ENCODE results near the gene TLCD2. TPM values are rescaled to one million over a fixed set of nuclear protein-coding genes. Genes with fewer than 3 reads are reported as not detected.

The TLCD2 gene
- total and polyA plus RNA-seq, 2 of the 13 experiments (the other 11 are each of a cell fraction or from before 2014, with no cell fraction given) = 0.90 to 1.1 TPM

DNA sequence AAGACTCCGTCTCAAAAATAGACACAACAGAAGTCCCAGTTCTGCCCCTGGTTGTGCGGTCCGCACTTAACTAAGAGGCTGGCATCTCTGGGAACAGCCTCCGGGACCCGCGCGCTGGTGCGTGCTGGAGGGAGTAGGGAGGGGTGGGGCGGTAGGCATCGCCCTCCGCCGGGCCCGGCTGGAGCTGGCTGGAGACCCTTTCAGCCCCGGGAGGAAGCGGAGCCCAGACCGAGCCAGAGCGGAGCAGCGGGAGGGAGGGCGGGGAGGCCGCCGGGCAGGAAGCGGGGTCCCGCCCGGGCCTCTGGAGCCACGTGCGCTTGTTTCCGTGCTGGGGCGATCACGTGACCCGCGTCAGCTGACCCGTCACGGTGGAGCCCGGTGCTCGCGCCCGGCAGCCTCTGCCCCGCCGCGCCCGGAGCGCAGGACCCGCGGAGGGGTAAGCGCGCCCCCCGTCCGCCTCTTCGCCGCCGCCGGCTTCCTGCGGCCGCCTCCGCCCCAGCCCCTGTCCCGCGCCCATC lies 14.2 kb upstream of the TLCD2 start, which contains the start of gene WDR81 (continued):
- TF ChIP-seq, protein P1, sequence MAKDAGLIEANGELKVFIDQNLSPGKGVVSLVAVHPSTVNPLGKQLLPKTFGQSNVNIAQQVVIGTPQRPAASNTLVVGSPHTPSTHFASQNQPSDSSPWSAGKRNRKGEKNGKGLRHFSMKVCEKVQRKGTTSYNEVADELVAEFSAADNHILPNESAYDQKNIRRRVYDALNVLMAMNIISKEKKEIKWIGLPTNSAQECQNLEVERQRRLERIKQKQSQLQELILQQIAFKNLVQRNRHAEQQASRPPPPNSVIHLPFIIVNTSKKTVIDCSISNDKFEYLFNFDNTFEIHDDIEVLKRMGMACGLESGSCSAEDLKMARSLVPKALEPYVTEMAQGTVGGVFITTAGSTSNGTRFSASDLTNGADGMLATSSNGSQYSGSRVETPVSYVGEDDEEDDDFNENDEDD (CRISPR knock-in tag; IDR thresholded peaks at IDR 0.05; ENCODE audit: borderline replicate concordance) = peak; percentile 89
- TF ChIP-seq ZNF333 (CRISPR knock-in tag; IDR thresholded peaks at IDR 0.05; ENCODE audit: borderline replicate concordance) (no peak), ZFP36L2 (CRISPR knock-in tag; IDR thresholded peaks at IDR 0.05) (0 out of 2 replicates have a peak, but pooled peaks have one; percentile 37), ZNF510 (CRISPR knock-in tag; IDR thresholded peaks at IDR 0.05; ENCODE audit: low read depth) (0 out of 2 replicates have a peak, but pooled peaks have one; percentile 36), ZNF761 (CRISPR knock-in tag; conservative IDR thresholded peaks at IDR 0.05) (peak; percentile 46; the same call in 1 of the 2 replicates), ZNF160 (CRISPR knock-in tag; IDR thresholded peaks at IDR 0.05) (no peak), CENPX (CRISPR knock-in tag; IDR thresholded peaks at IDR 0.05) (no peak), SAP130 (CRISPR knock-in tag; IDR thresholded peaks at IDR 0.05; ENCODE audit: low read depth) (peak; percentile 98), ELF3 (CRISPR knock-in tag; IDR thresholded peaks at IDR 0.05) (peak; percentile 71; the same call in 1 of the 2 replicates), EP300 (IDR thresholded peaks at IDR 0.05; ENCODE audit: low read depth in 2 of 2, low read length in 2 of 2) (peak in 1 of 2 experiments; percentile 38; a peak in 1 of 4 replicates), EP300 (CRISPR knock-in tag; IDR thresholded peaks at IDR 0.05; ENCODE audit: borderline replicate concordance) (no peak; the same call in 1 of the 2 replicates), TARDBP (CRISPR knock-in tag; IDR thresholded peaks at IDR 0.05) (peak; percentile 25; the same call in 1 of the 2 replicates), SIN3B (IDR thresholded peaks at IDR 0.05; ENCODE audit: low read length) (peak; percentile 55; the same call in 1 of the 2 replicates), MLXIP (CRISPR knock-in tag; IDR thresholded peaks at IDR 0.05; ENCODE audit: borderline replicate concordance) (0 out of 2 replicates have a peak, but pooled peaks have one; percentile 19), SCMH1 (CRISPR knock-in tag; IDR thresholded peaks at IDR 0.05; ENCODE audit: borderline replicate concordance) (no peak), ASH2L (IDR thresholded peaks at IDR 0.05; ENCODE audit: insufficient read length, low read depth, low read length) (peak; percentile 63), GABPB1 (CRISPR knock-in tag; IDR thresholded peaks at IDR 0.05) (peak; percentile 85), ZNF101 (CRISPR knock-in tag; IDR thresholded peaks at IDR 0.05; ENCODE audit: borderline replicate concordance, low read depth) (no peak), ZNF724P (CRISPR knock-in tag; IDR thresholded peaks at IDR 0.05; ENCODE audit: borderline replicate concordance) (peak; percentile 54; the same call in 1 of the 2 replicates)
- TF ChIP-seq, protein P2, sequence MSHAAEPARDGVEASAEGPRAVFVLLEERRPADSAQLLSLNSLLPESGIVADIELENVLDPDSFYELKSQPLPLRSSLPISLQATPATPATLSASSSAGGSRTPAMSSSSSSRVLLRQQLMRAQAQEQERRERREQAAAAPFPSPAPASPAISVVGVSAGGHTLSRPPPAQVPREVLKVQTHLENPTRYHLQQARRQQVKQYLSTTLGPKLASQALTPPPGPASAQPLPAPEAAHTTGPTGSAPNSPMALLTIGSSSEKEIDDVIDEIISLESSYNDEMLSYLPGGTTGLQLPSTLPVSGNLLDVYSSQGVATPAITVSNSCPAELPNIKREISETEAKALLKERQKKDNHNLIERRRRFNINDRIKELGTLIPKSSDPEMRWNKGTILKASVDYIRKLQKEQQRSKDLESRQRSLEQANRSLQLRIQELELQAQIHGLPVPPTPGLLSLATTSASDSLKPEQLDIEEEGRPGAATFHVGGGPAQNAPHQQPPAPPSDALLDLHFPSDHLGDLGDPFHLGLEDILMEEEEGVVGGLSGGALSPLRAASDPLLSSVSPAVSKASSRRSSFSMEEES (CRISPR knock-in tag; IDR thresholded peaks at IDR 0.05) = peak; percentile 92
- TF ChIP-seq, protein P3, sequence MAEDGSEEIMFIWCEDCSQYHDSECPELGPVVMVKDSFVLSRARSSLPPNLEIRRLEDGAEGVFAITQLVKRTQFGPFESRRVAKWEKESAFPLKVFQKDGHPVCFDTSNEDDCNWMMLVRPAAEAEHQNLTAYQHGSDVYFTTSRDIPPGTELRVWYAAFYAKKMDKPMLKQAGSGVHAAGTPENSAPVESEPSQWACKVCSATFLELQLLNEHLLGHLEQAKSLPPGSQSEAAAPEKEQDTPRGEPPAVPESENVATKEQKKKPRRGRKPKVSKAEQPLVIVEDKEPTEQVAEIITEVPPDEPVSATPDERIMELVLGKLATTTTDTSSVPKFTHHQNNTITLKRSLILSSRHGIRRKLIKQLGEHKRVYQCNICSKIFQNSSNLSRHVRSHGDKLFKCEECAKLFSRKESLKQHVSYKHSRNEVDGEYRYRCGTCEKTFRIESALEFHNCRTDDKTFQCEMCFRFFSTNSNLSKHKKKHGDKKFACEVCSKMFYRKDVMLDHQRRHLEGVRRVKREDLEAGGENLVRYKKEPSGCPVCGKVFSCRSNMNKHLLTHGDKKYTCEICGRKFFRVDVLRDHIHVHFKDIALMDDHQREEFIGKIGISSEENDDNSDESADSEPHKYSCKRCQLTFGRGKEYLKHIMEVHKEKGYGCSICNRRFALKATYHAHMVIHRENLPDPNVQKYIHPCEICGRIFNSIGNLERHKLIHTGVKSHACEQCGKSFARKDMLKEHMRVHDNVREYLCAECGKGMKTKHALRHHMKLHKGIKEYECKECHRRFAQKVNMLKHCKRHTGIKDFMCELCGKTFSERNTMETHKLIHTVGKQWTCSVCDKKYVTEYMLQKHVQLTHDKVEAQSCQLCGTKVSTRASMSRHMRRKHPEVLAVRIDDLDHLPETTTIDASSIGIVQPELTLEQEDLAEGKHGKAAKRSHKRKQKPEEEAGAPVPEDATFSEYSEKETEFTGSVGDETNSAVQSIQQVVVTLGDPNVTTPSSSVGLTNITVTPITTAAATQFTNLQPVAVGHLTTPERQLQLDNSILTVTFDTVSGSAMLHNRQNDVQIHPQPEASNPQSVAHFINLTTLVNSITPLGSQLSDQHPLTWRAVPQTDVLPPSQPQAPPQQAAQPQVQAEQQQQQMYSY (CRISPR knock-in tag; IDR thresholded peaks at IDR 0.05) = peak; percentile 48; the same call in 1 of the 2 replicates

Data from HepG2 (cell line).